ENCODE results near the gene MYL9. TPM values are rescaled to one million over a fixed set of nuclear protein-coding genes. Genes with fewer than 3 reads are reported as not detected.
"Not testable (repeated sequence)": the region's sequence is repeated elsewhere in the genome, so short reads cannot be mapped to it uniquely, and the experiment has no call there.

Gene MYL9
- total RNA-seq, 4 donors from 2014 or later: 60.9 to 161 (median 80.3) TPM

- H3K36me3 ChIP-seq: peaks cover 8 to 10% of the 10 kb centered on the region in 2 donors
These were observed 22.2 kb upstream of the MYL9 start for GRCh38 chr20:36519012-36519719.

DNA sequence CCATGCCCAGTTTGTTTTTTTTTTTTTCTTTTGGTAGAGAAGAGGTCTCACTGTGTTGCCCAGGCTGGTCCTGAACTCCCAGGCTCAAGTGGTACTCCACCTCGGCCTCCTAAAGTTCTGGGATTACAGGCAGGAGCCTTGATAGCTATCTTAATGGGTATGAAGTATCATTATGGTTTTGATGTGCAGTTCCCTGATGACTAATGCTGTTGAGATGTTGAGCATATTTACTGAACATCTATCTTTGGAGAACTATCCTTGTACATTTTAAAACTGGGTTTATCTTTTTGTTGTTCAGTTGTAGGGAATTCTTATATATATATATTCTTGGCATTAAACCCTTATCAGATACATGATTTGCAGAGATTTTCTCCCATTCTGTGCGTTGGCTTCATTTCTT lies 21.4 kb upstream of the MYL9 start:
- no peak for DNase-seq
- no peak overlapping the region for H3K4me3 ChIP-seq (replicated peaks in 1 of 3)
- H3K36me3 ChIP-seq: peaks cover 15 to 17% of the 10 kb centered on the region in 2 donors
- no peaks in the 10 kb centered on the region for H3K27me3 ChIP-seq
- TF ChIP-seq POLR2A (IDR thresholded peaks at IDR 0.05): no peak
- TF ChIP-seq CTCF (IDR thresholded peaks at IDR 0.05): no peak
- H3K9me3 ChIP-seq: no peaks in the 10 kb centered on the region
- 83 to 91% methylated on average over 2 of the region's 2 CpGs for WGBS, 2 donors
- no peak overlapping the region for H3K27ac ChIP-seq
- intact Hi-C loops (cut with DNase I): no loop called here
- peaks cover 0 to 7% of the 10 kb centered on the region in 2 donors for H3K4me1 ChIP-seq

More at GRCh38 chr20:36519012-36519719, 22.2 kb upstream of the MYL9 start:
- intact Hi-C loops (cut with DNase I): no loop called here
- Histone ChIP-seq H3K4me1 (peaks cover 0 to 7% of the 10 kb centered on the region in 2 donors), H3K27me3 (no peaks in the 10 kb centered on the region), H3K27ac (no peak overlapping the region), H3K9me3 (no peaks in the 10 kb centered on the region), H3K4me3 (replicated peaks in 1 of 3) (no peak overlapping the region)
- 94% methylated on average over 17 of the region's 17 CpGs for WGBS, 2 donors
- no peak for DNase-seq
- TF ChIP-seq CTCF (IDR thresholded peaks at IDR 0.05) (no peak), POLR2A (IDR thresholded peaks at IDR 0.05) (no peak)

DNA sequence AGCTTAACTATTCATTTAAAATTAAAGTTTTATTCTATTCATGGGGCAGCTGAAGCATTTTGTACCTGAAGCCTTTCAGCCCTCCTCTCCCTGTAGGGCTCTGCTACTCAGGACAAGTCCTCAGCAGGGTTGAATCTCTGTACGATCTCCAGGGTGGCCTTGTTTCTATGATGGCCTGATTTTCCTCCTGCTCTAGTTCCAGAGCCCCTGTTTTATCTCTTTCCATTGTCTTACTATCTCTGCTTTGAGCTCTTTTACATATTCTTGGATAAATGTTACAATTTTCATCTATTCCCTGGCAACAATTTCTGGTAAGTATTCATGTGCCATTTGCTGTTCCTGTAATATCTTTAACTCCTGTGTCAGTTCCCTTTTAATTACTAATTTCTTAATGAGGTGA lies 19.8 kb upstream of the MYL9 start:
- Histone ChIP-seq H3K36me3 (peaks cover 22 to 30% of the 10 kb centered on the region in 2 donors), H3K9me3 (no peaks in the 10 kb centered on the region), H3K4me3 (replicated peaks in 1 of 3) (no peak overlapping the region), H3K27ac (no peak overlapping the region), H3K4me1 (peaks cover 0 to 7% of the 10 kb centered on the region in 2 donors), H3K27me3 (no peaks in the 10 kb centered on the region)
- TF ChIP-seq POLR2A (IDR thresholded peaks at IDR 0.05) (no peak), CTCF (IDR thresholded peaks at IDR 0.05) (no peak)
- no peak for DNase-seq
- WGBS, 2 donors: 91 to 98% methylated on average over 1 of the region's 1 CpG
- intact Hi-C loops (cut with DNase I): no loop called here

- not testable (repeated sequence) for H3K4me1 ChIP-seq, H3K27ac ChIP-seq
- peaks cover 31 to 39% of the 10 kb centered on the region in 2 donors for H3K36me3 ChIP-seq
These were observed 18.9 kb upstream of the MYL9 start for GRCh38 chr20:36522412-36522811.

GRCh38 chr20:36523341-36523740 lies 18.0 kb upstream of the MYL9 start:
- H3K36me3 ChIP-seq: peaks cover 35 to 48% of the 10 kb centered on the region in 2 donors
- H3K4me1 ChIP-seq: peaks cover 0 to 7% of the 10 kb centered on the region in 2 donors
- no peak for DNase-seq
- H3K4me3 ChIP-seq (replicated peaks in 1 of 3): no peak overlapping the region
- no peaks in the 10 kb centered on the region for H3K27me3 ChIP-seq
- H3K9me3 ChIP-seq: no peaks in the 10 kb centered on the region
- 86 to 90% methylated on average over 3 of the region's 3 CpGs for WGBS, 2 donors
- H3K27ac ChIP-seq: no peak overlapping the region
- no peak for TF ChIP-seq CTCF (IDR thresholded peaks at IDR 0.05)
- no peak for TF ChIP-seq POLR2A (IDR thresholded peaks at IDR 0.05)
- intact Hi-C loops (cut with DNase I): no loop called here

More at GRCh38 chr20:36522412-36522811, 18.9 kb upstream of the MYL9 start:
- H3K4me3 ChIP-seq (replicated peaks in 1 of 3); DNase-seq; H3K9me3 ChIP-seq; intact Hi-C loops (cut with DNase I); H3K27me3 ChIP-seq: not testable (repeated sequence)
- 91 to 95% methylated on average over 7 of the region's 7 CpGs for WGBS, 2 donors
